ENCODE measurements around the gene MAP3K12. TPM values are rescaled to one million over a fixed set of nuclear protein-coding genes. Genes with fewer than 3 reads are reported as not detected.

Gene MAP3K12
- total RNA-seq, 2 donors from 2014 or later, result 18.8 to 23.7 TPM

DNA sequence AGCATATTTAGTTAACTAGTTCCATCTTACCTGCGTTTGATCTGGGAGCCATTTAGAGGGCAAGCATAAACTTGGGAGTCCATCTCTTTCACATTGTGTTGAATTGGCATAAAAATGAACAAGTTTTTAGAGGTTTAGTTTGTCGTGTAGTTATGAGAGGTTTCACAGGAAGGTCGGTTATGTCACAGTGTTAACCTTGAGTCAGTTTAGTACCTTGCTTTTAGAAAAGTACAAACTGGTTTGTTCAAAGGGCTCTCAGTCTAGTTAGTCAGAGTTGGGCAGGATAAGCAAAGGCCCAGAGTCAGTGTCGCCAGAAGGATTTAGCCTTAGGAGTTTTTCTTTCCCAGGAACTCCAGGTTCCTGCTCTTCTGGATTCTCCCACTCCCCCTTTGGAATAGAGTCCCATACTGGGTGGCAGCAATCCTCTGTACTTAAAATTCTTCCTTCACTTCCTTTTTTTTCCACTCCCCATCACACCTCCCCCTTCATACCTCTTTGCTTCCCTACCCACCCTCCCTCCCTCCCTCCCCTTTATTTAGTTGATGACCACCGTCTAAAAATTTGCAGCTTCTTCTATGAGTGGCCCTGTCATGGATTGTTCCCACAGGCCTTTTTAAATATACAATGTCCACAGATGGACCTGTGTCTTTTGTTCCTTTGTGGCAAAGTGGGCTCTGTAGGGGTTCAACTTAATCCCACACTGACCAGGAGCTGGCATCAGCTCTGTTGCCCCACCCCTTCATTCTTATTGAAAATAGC, 35.3 kb downstream of the MAP3K12 start:
- Mint-ChIP-seq H3K27me3 (ENCODE audit: low read depth) (no peaks in the 10 kb centered on the region), H3K4me3 (no peak overlapping the region), H3K27ac (peak overlapping the region; percentile 66), H3K9me3 (no peaks in the 10 kb centered on the region), H3K36me3 (ENCODE audit: insufficient read depth in 2 of 2) (peaks cover 36 to 79% of the 10 kb centered on the region in 2 donors), H3K4me1 (ENCODE audit: low read depth) (peaks cover 51% of the 10 kb centered on the region)
- no peak for DNase-seq
- ATAC-seq (replicated peaks in 1 of 2), result peak; percentile 4 to 21

DNA sequence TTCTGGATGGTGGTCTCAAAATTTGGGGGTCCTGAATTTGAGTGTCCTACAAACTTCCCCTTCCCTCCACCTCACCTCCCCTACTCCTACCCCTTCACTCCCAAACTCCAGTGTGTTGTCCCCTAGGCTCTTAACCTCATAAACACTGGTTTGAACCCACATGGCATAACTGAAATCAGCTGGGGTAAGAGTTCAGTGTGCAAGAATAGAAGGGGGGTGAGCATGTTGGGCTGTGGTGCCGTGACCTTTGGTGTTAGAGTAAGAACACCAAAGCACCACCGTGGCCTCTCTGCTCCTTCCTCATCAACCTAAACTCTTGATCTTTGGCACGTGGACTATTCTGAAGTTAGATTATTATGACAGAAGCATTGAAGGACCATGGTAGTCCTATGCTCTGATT, 36.3 kb downstream of the MAP3K12 start:
- ATAC-seq (replicated peaks in 1 of 2) (no peak), DNase-seq (no peak)
- Mint-ChIP-seq H3K4me1 (ENCODE audit: low read depth) (peaks cover 52% of the 10 kb centered on the region), H3K27ac (peak overlapping the region; percentile 66), H3K9me3 (no peaks in the 10 kb centered on the region), H3K4me3 (no peak overlapping the region), H3K27me3 (ENCODE audit: low read depth) (no peaks in the 10 kb centered on the region), H3K36me3 (ENCODE audit: insufficient read depth in 2 of 2) (peaks cover 33 to 85% of the 10 kb centered on the region in 2 donors)

DNA sequence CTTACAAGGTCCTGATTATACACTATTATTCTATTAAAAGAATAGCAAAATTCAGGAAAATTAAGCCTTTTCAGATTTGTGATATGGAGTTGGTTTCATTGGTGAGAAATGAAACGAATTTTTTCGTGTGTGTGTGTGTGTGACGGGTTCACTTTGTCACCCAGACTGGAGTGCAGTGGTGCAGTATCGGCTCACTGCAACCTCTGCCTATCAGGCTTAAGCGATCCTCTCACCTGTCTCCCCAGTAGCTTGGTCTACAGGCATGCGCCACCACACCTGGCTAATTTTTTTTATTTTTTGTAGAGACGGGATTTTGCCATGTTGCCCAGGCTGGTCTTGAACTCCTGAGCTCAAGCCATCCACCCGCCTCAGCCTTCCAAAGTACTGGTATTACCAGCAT, 37.7 kb downstream of the MAP3K12 start:
- Mint-ChIP-seq H3K4me1 (ENCODE audit: low read depth) (peaks cover 53% of the 10 kb centered on the region), H3K36me3 (ENCODE audit: insufficient read depth in 2 of 2) (peaks cover 29 to 78% of the 10 kb centered on the region in 2 donors), H3K27ac (no peak overlapping the region), H3K4me3 (no peak overlapping the region), H3K27me3 (ENCODE audit: low read depth) (no peaks in the 10 kb centered on the region), H3K9me3 (no peaks in the 10 kb centered on the region)
- no peak for DNase-seq
- no peak for ATAC-seq (replicated peaks in 1 of 2)

DNA sequence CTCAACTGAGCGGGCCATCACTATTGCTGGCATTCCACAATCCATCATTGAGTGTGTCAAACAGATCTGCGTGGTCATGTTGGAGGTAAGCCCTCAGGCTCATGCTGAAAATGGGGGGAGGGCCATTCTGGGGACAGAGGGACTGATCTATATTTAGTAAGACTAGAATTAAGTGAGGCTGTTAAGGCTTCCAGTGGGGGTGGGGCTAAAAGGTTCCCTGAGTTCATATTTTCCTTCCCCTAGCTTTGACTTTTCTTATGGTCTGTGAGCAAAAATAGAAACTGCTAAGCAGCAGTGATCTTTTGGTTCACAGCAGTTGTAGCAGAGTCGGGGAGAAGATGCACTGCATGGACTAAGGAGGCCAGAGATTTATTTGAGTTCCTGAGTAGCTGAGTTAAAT, 38.2 kb downstream of the MAP3K12 start:
- ATAC-seq (replicated peaks in 1 of 2) (peak in 1 of 2 donors; percentile 6), DNase-seq (no peak)
- Mint-ChIP-seq H3K4me3 (peak overlapping the region in 1 of 2 donors; percentile 38), H3K4me1 (ENCODE audit: low read depth) (peaks cover 57% of the 10 kb centered on the region), H3K27me3 (ENCODE audit: low read depth) (no peaks in the 10 kb centered on the region), H3K36me3 (ENCODE audit: insufficient read depth in 2 of 2) (peaks cover 27 to 75% of the 10 kb centered on the region in 2 donors), H3K27ac (peak overlapping the region; percentile 87), H3K9me3 (no peaks in the 10 kb centered on the region)

DNA sequence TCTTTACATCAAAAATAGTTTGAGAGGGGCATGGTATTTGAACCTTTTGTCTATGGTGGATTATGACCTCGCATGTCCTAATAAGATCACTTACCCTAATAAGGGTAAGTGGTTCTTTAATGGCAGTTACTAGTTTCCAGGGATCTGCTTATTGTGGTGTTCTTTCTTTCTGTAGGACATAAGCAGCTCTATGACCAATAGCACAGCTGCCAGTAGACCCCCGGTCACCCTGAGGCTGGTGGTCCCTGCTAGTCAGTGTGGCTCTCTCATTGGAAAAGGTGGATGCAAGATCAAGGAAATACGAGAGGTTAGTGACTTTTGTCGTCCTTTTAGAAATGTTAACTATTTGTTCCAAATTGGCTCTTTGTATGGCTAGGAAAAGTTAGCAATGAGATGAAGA, 40.2 kb downstream of the MAP3K12 start:
- peaks cover 26 to 78% of the 10 kb centered on the region in 2 donors for H3K36me3 Mint-ChIP-seq (ENCODE audit: insufficient read depth in 2 of 2)

DNA sequence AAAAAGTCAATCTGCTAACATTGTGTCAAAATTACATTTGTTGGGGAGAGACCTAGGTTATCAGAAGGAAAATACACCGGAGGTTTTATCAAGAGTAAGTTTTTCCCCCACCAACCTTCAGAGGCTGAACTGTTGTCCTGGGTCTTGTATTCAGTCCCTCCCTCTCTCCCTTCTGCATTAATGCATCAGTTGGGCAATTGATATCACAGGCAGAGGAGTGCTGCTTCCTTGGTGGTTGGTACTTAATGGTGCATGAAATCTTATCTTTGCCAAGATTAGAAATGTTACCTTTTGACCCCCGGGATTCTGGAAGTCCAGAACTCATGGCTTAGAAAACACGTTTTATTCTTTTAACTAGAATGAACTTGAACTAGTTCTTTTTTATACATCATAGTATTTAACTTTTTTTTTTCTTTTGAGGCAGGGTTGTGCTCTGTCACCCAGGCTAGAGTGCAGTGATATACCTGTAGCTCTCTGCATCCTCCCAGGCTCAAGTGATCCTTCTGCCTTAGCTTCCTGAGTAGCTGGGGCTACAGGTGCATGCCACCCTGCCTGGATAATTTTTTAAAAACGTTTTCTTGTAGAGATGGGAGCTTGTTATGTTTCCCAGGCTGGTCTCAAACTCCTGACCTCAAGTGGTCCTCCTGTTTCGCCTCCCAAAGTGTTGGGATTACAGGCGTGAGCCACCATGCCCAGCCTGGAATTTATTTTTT, 42.4 kb downstream of the MAP3K12 start:
- Mint-ChIP-seq H3K9me3 (no peaks in the 10 kb centered on the region), H3K4me1 (ENCODE audit: low read depth) (peaks cover 74% of the 10 kb centered on the region), H3K27ac (peak overlapping the region; percentile 17), H3K4me3 (no peak overlapping the region), H3K36me3 (ENCODE audit: insufficient read depth in 2 of 2) (peaks cover 25 to 70% of the 10 kb centered on the region in 2 donors), H3K27me3 (ENCODE audit: low read depth) (no peaks in the 10 kb centered on the region)
- ATAC-seq (replicated peaks in 1 of 2) (no peak), DNase-seq (no peak)

More for the DNA sequence above, 40.2 kb downstream of the MAP3K12 start:
- Mint-ChIP-seq H3K27me3 (ENCODE audit: low read depth) (no peaks in the 10 kb centered on the region), H3K4me3 (no peak overlapping the region), H3K9me3 (no peaks in the 10 kb centered on the region), H3K27ac (peak overlapping the region; percentile 39), H3K4me1 (ENCODE audit: low read depth) (peaks cover 69% of the 10 kb centered on the region)
- DNase-seq (no peak), ATAC-seq (replicated peaks in 1 of 2) (no peak)

DNA sequence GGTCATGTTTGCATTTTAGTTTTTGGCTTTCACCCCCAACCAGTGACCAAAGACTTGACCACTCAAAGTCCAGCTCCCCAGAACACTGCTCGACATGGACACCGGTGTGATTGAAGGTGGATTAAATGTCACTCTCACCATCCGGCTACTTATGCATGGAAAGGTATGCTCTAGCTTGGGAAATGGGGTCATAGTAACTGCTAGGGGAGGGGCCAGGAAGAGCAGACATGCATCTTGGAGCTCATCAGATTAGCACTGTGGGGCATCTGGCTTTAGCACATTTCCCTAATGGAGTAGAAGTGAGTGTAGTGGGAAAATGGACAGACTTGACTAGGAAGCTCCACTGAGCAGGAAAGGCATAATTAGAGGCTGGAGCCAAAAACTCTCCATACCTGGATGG, 44.6 kb downstream of the MAP3K12 start:
- Mint-ChIP-seq H3K9me3 (no peaks in the 10 kb centered on the region), H3K4me1 (ENCODE audit: low read depth) (peaks cover 69% of the 10 kb centered on the region), H3K27me3 (ENCODE audit: low read depth) (no peaks in the 10 kb centered on the region), H3K27ac (peak overlapping the region; percentile 92), H3K36me3 (ENCODE audit: insufficient read depth in 2 of 2) (peaks cover 14 to 52% of the 10 kb centered on the region in 2 donors), H3K4me3 (peak overlapping the region; percentile 95 to 99)
- no peak for ATAC-seq (replicated peaks in 1 of 2)
- no peak for DNase-seq

DNA sequence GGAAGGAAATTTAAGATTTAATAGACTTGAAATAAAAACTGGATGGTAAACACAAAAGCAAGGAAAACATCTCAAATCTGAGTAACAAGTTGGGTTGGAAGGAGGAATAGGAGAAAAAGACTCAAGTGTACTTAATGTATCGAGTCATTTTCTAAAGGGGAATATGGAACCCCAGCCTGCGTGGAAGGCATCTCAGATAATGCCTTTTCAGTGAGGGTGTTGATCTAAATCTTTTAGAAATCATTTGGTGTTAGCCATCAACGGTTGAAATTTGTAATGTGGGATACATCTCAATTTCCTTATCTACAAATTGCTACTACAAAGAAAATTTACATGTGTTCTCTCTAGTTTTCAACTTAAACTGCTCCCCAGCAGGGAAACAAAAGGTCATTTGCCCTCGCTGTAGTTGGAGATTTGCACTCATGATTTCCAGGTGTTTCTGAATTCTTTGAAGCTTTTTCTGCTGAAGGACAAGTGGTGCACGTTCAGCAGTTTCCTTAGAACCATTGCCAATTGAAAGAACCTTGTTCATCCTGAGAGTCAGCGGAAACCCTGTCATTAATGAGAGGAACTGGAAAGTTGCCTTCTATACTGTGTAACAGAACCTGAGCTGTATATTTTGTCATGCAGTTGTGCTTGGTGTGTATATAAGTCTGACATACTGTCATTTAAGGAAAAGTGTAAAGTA, 45.2 kb downstream of the MAP3K12 start:
- H3K9me3 Mint-ChIP-seq, result no peaks in the 10 kb centered on the region
- peaks cover 65% of the 10 kb centered on the region for H3K4me1 Mint-ChIP-seq (ENCODE audit: low read depth)
- H3K4me3 Mint-ChIP-seq, result peak overlapping the region; percentile 95 to 99
- DNase-seq, result no peak
- peaks cover 13 to 48% of the 10 kb centered on the region in 2 donors for H3K36me3 Mint-ChIP-seq (ENCODE audit: insufficient read depth in 2 of 2)
- H3K27ac Mint-ChIP-seq, result peak overlapping the region; percentile 92
- no peaks in the 10 kb centered on the region for H3K27me3 Mint-ChIP-seq (ENCODE audit: low read depth)
- ATAC-seq (replicated peaks in 1 of 2), result no peak

DNA sequence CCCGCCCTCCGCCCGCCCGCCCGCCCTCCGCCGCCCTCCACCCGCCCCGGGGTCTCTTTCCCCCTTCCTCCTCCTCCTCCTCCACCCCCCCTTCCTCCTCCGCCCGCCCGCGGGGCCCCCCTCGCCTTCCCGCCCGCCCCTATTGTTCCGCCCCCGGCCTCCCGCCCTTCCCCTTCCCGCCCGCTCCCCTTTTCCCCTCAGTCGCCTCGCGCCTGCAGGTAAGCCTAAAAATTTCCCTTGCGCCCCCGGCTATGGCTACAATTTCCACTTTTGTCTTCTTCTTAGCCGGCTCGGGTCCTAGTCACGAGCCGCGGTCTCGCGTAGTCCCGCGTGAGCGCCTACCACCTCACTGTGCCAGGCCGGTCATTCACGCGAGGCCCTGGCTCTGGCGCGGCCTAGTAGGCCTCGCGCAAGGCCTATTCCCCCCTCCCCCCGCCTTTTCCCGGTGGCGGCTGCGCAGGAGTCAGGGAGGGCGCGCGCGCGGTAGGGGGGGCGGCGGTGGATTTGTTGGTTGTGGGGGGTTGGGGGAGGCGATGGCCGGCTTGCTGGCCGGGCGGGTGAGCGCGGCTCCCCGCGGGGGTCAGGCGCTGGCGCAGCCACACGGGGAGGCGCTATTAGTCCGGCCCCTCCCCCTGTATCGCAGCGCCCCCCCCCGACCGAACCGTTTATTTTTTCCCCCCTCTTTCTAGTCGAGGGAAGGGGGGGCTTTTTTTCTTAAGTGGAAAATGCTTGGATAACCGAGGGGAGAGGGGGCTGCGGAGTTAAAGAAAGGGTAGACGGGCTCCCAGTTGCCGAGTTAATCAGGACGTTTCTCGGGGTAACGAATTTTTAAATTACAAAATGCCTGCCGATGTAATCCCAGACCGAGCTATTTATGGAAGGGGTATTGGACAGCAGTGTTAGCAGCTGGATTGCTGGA, 46.8 kb downstream of the MAP3K12 start:
- no peaks in the 10 kb centered on the region for H3K9me3 Mint-ChIP-seq
- peak overlapping the region; percentile 95 to 99 for H3K4me3 Mint-ChIP-seq
- ATAC-seq (replicated peaks in 1 of 2) (peak; percentile 36 to 42), DNase-seq (peak; percentile 67 to 75)
- peak overlapping the region; percentile 92 for H3K27ac Mint-ChIP-seq
- H3K27me3 Mint-ChIP-seq (ENCODE audit: low read depth), result no peaks in the 10 kb centered on the region
- H3K4me1 Mint-ChIP-seq (ENCODE audit: low read depth), result peaks cover 52% of the 10 kb centered on the region
- peaks cover 16 to 43% of the 10 kb centered on the region in 2 donors for H3K36me3 Mint-ChIP-seq (ENCODE audit: insufficient read depth in 2 of 2)

DNA sequence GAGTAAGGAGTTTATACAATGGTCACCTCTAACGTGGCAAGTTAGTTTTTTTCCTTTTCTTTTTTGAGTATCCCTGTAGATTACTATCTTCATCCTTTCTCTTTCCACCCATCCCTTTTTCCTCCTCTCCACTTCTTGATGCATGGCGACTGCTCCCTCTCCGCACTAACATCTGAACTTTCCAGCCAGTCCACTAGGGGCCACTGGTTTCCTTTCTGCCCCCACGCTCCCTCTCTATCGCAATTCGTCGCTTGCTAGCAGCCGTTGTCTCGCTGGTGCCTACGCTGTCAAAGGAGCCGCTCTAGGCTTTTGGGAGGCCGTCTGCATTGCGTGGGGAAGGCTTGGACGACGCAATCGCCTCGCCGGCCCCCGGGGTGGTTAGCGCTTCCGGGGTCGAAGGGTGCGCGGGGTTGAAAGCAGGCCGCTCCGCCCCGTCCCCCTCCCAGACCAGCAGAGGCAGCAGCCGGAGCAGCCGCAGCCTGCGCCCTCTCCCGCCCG, 47.5 kb downstream of the MAP3K12 start, which contains the start of gene PCBP2:
PCBP2 (plus strand) TSS at position 442 of the 498 bp plus-strand sequence. CDS start 2,699 bp downstream, outside the sequence.
- peaks cover 48% of the 10 kb centered on the region for H3K4me1 Mint-ChIP-seq (ENCODE audit: low read depth)
- H3K4me3 Mint-ChIP-seq, result peak within 1 kb of the TSS; percentile 95 to 99
- peak within 1 kb of the TSS; percentile 92 for H3K27ac Mint-ChIP-seq
- H3K36me3 Mint-ChIP-seq (ENCODE audit: insufficient read depth in 2 of 2), result peaks cover 14 to 40% of the 10 kb centered on the region in 2 donors
- DNase-seq (peak; percentile 97 to 99), ATAC-seq (replicated peaks in 1 of 2) (peak; percentile 97)
- H3K9me3 Mint-ChIP-seq, result no peaks in the 10 kb centered on the region
- H3K27me3 Mint-ChIP-seq (ENCODE audit: low read depth), result no peaks in the 10 kb centered on the region

DNA sequence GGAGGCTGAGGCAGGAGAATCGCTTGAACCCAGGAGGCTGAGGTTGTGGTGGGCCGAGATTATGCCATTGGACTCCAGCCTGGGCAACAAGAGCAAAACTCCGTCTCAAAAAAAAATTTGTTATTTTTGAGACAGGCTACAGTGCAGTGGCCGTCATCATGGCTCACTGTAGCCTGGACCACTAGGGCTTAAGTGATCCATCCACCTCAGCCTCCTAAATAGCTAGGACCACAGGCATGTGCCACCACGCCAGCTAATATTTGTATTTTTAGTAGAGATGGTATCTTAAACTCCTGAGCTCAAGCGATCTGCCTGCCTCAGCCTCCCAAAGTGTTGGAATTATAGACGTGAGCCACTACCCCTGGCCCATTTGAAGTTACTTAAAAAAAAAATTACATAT, 48.3 kb downstream of the MAP3K12 start:
- H3K27me3 Mint-ChIP-seq (ENCODE audit: low read depth), result no peaks in the 10 kb centered on the region
- H3K27ac Mint-ChIP-seq, result no peak overlapping the region
- H3K36me3 Mint-ChIP-seq (ENCODE audit: insufficient read depth in 2 of 2), result peaks cover 14 to 41% of the 10 kb centered on the region in 2 donors
- no peak overlapping the region for H3K4me3 Mint-ChIP-seq
- ATAC-seq (replicated peaks in 1 of 2) (no peak), DNase-seq (no peak)
- no peaks in the 10 kb centered on the region for H3K9me3 Mint-ChIP-seq
- H3K4me1 Mint-ChIP-seq (ENCODE audit: low read depth), result peaks cover 48% of the 10 kb centered on the region
